Mesendoderm (in vitro differentiated cells): ENCODE data around the gene PCDHGB1. TPM values are rescaled to one million over a fixed set of nuclear protein-coding genes. Genes with fewer than 3 reads are reported as not detected.
"Not testable (repeated sequence)": the region's sequence is repeated elsewhere in the genome, so short reads cannot be mapped to it uniquely, and the experiment has no call there.

ENCODE experiments used
- DNase-seq: peaks from one replicate; pipeline ENCODE4 v3.0.0; 2013
- H2AK5ac ChIP-seq: 2 replicates; pipeline ENCODE4 v1.6.1; 2013; ENCODE audit warnings: low read length, inconsistent platforms
- H2BK120ac ChIP-seq: 2 replicates; pipeline ENCODE4 v1.6.1; 2013; ENCODE audit warnings: low read depth, mild to moderate bottlenecking, low read length, moderate library complexity, mixed read lengths
- H2BK15ac ChIP-seq: replicated peaks from 2 replicates; pipeline ENCODE4 v1.6.1; 2013; ENCODE audit warnings: low read depth, mild to moderate bottlenecking, moderate library complexity
- H2BK5ac ChIP-seq: 2 replicates; pipeline ENCODE4 v1.6.1; 2013; ENCODE audit warnings: low read length, inconsistent platforms
- H3K18ac ChIP-seq: 2 replicates; pipeline ENCODE4 v1.6.1; 2013; ENCODE audit warnings: mild to moderate bottlenecking, low read length, mixed read lengths
- H3K23ac ChIP-seq: one replicate; pipeline ENCODE4 v1.6.1; 2013; ENCODE audit warnings: low read length
- H3K27ac ChIP-seq: 2 replicates; pipeline ENCODE4 v1.5.1; 2013; ENCODE audit warnings: low read depth, mild to moderate bottlenecking, inconsistent platforms, low read length, moderate library complexity
- H3K27me3 ChIP-seq: 2 replicates; pipeline ENCODE4 v1.6.1; 2013; ENCODE audit warnings: low read length, control low read depth, mild to moderate bottlenecking, inconsistent platforms; ENCODE audit not compliant: insufficient read depth, poor library complexity
- H3K36me3 ChIP-seq: 2 replicates; pipeline ENCODE4 v1.6.1; 2013; ENCODE audit warnings: low read length, inconsistent platforms; ENCODE audit not compliant: control insufficient read depth, insufficient read depth
- H3K4ac ChIP-seq: one replicate; pipeline ENCODE4 v1.6.1; 2013; ENCODE audit warnings: low read depth, mild to moderate bottlenecking, low read length, moderate library complexity
- H3K4me1 ChIP-seq: 2 replicates; pipeline ENCODE4 v1.6.1; 2013; ENCODE audit warnings: low read depth, low read length, inconsistent platforms; ENCODE audit not compliant: control insufficient read depth
- H3K4me2 ChIP-seq: 2 replicates; pipeline ENCODE4 v1.6.1; 2013; ENCODE audit warnings: low read length
- H3K4me3 ChIP-seq: 2 replicates; pipeline ENCODE4 v1.5.1; 2013; ENCODE audit warnings: mild to moderate bottlenecking, low read length
- H3K56ac ChIP-seq: one replicate; pipeline ENCODE4 v1.6.1; 2013; ENCODE audit warnings: low read length
- H3K79me1 ChIP-seq: 2 replicates; pipeline ENCODE4 v1.6.1; 2013; ENCODE audit warnings: low read length, inconsistent platforms
- H3K79me2 ChIP-seq: 2 replicates; pipeline ENCODE4 v1.6.1; 2013; ENCODE audit warnings: mild to moderate bottlenecking, low read length; ENCODE audit not compliant: control insufficient read depth, insufficient read depth
- H3K9ac ChIP-seq: 2 replicates; pipeline ENCODE4 v1.6.1; 2013; ENCODE audit warnings: low read length, inconsistent platforms
- H4K5ac ChIP-seq: one replicate; pipeline ENCODE4 v1.6.1; 2013; ENCODE audit warnings: low read length
- H4K8ac ChIP-seq: one replicate; pipeline ENCODE4 v1.6.1; 2013; ENCODE audit warnings: low read depth, mild to moderate bottlenecking, control low read depth, low read length, moderate library complexity
- WGBS: extraction: QIAGEN DNeasy Blood & Tissue Kit; methylation state at CpG from one replicate; pipeline ENCODE4 v1.1.7; 2013; ENCODE audit warnings: low lambda C conversion rate, missing lambda C conversion rate; ENCODE audit not compliant: insufficient coverage; ENCODE audit errors: extremely low coverage; 5-methylcytosine and 5-hydroxymethylcytosine counted together
- polyA plus RNA-seq, 2 experiments: library from polyadenylated mRNA; stranded (reverse); fragments of 200-250 nt; gene quantifications; one replicate each; pipeline ENCODE4 v1.2.3, GENCODE V29; 2013

Gene PCDHGB1
- 1.1 TPM for polyA plus RNA-seq (2013, experiment 1 of 2)
- 1.1 TPM for polyA plus RNA-seq (2013, experiment 2 of 2)

GRCh38 chr5:141349917-141350619, at the start of gene PCDHGB1:
Gene PCDHGB1 (plus strand): TSS chr5:141350099. CDS start chr5:141350261, 162 bp downstream.
- 100% methylated on average over 6 of the region's 29 CpGs for WGBS
- no peak within 1 kb of the TSS for H3K4me3 ChIP-seq

DNA sequence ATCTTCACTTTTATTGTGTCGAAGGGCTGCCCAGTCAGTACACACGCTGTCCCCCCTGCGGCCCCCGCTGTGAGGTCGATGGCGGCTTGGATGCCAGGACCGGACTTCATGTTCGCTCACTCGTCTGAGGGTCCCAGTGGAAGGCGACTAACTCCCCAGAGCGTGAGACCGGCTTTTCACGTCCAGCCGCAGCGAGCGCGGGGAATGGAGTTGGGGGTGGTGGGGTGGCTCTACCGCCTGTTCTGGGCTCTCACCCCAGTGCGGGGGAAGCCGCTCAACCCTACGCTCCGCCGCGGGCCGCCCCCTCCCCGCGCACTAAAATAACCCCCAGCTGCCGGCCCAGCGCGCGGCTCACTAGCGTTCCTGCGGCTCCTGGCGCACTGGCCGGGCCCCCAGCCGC, 46.1 kb upstream of the PCDHGB1 start, which contains the start of gene SLC25A2:
Gene SLC25A2, minus strand, starts transcription at position 294 of the 400 bp plus-strand sequence. Its CDS starts 184 bp downstream, at position 110.
- H3K4ac ChIP-seq, result no peak within 1 kb of the TSS
- H3K27me3 ChIP-seq, result no peaks in the 10 kb centered on the region
- WGBS, result no CpG with 5 or more reads among the region's 36 CpGs
- H2BK15ac ChIP-seq, result no peak within 1 kb of the TSS
- H3K4me1 ChIP-seq, result no peaks in the 10 kb centered on the region
- no peaks in the 10 kb centered on the region for H3K79me1 ChIP-seq
- H3K23ac ChIP-seq, result no peak within 1 kb of the TSS
- H2BK120ac ChIP-seq, result no peak within 1 kb of the TSS
- H4K8ac ChIP-seq, result no peak within 1 kb of the TSS
- H4K5ac ChIP-seq, result no peak within 1 kb of the TSS
- H3K4me2 ChIP-seq, result no peak within 1 kb of the TSS
- H3K18ac ChIP-seq, result no peak within 1 kb of the TSS
- no peaks in the 10 kb centered on the region for H3K36me3 ChIP-seq
- H3K27ac ChIP-seq, result no peak within 1 kb of the TSS
- DNase-seq, result no peak
- H3K79me2 ChIP-seq, result no peaks in the 10 kb centered on the region
- H3K4me3 ChIP-seq, result no peak within 1 kb of the TSS
- no peak within 1 kb of the TSS for H2AK5ac ChIP-seq
- H3K56ac ChIP-seq, result no peak within 1 kb of the TSS
- H3K9ac ChIP-seq, result no peak within 1 kb of the TSS
- no peak within 1 kb of the TSS for H2BK5ac ChIP-seq

More at GRCh38 chr5:141349917-141350619, at the start of gene PCDHGB1:
- no peak within 1 kb of the TSS for H3K27ac ChIP-seq
- no peak within 1 kb of the TSS for H3K4ac ChIP-seq
- H3K27me3 ChIP-seq, result no peaks in the 10 kb centered on the region
- H3K79me1 ChIP-seq, result no peaks in the 10 kb centered on the region
- no peak within 1 kb of the TSS for H4K5ac ChIP-seq
- no peak within 1 kb of the TSS for H2BK5ac ChIP-seq
- H3K4me2 ChIP-seq, result no peak within 1 kb of the TSS
- H3K18ac ChIP-seq, result no peak within 1 kb of the TSS
- H3K4me1 ChIP-seq, result no peaks in the 10 kb centered on the region
- H3K79me2 ChIP-seq, result no peaks in the 10 kb centered on the region
- no peak within 1 kb of the TSS for H2AK5ac ChIP-seq
- no peak within 1 kb of the TSS for H2BK15ac ChIP-seq
- no peak within 1 kb of the TSS for H2BK120ac ChIP-seq
- H3K23ac ChIP-seq, result no peak within 1 kb of the TSS
- H4K8ac ChIP-seq, result no peak within 1 kb of the TSS
- peak within 1 kb of the TSS; percentile 17 for H3K56ac ChIP-seq
- no peaks in the 10 kb centered on the region for H3K36me3 ChIP-seq
- DNase-seq, result peak; percentile 85
- H3K9ac ChIP-seq, result no peak within 1 kb of the TSS

DNA sequence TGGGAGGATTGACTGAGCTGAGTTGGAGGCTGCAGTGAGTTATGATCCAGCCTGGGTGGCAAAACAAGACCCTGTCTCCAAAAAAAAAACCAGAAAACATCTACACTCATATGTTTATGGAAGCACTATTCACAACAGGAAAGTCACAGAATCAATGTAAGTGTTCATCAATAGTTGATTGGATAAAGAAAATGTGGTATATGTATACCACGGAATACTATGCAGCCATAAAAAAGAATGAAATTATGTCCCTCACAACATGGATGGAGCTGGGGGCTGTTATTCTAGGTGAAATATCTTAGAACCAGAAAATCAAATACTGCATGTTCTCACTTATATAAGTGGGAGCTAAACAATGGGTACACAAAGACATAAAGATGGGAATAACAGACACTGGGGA, 43.3 kb upstream of the PCDHGB1 start:
- no peak overlapping the region for H3K18ac ChIP-seq
- H3K79me2 ChIP-seq, result no peaks in the 10 kb centered on the region
- no CpG with 5 or more reads among the region's 1 CpG for WGBS
- no peak for DNase-seq
- no peak overlapping the region for H4K5ac ChIP-seq
- no peak overlapping the region for H2BK120ac ChIP-seq
- H2BK15ac ChIP-seq, result no peak overlapping the region
- no peak overlapping the region for H3K4me2 ChIP-seq
- no peak overlapping the region for H3K9ac ChIP-seq
- no peak overlapping the region for H2BK5ac ChIP-seq
- H4K8ac ChIP-seq, result no peak overlapping the region
- H3K23ac ChIP-seq, result no peak overlapping the region
- no peaks in the 10 kb centered on the region for H3K36me3 ChIP-seq
- H3K27ac ChIP-seq, result no peak overlapping the region
- no peaks in the 10 kb centered on the region for H3K79me1 ChIP-seq
- no peak overlapping the region for H2AK5ac ChIP-seq
- H3K4me3 ChIP-seq, result no peak overlapping the region
- H3K4ac ChIP-seq, result no peak overlapping the region
- no peaks in the 10 kb centered on the region for H3K4me1 ChIP-seq
- H3K27me3 ChIP-seq, result no peaks in the 10 kb centered on the region
- H3K56ac ChIP-seq, result no peak overlapping the region

- DNase-seq, result no peak
Measured at GRCh38 chr5:141313711-141314110, 36.2 kb upstream of the PCDHGB1 start.

DNA sequence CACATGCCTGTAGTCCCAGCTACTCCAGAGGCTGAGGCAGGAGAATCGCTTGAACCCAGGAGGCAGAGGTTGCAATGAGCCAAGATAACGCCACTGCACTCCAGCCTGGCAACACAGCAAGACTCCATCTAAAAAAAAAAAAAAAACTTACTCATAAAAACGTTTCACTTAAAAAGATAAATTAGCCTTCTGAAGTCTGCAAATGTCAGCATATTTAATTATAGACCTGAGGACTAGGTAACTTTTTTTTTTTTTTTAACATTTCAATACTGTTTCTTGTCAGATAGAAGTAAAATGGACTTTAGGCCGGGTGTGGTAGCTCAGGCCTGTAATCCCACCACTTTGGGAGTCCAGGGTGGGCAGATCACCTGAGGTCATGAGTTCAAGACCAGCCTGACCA, 32.9 kb upstream of the PCDHGB1 start:
- not testable (repeated sequence) for H3K4me3 ChIP-seq, H3K79me1 ChIP-seq, H4K5ac ChIP-seq, H2BK120ac ChIP-seq, DNase-seq, H2AK5ac ChIP-seq, H4K8ac ChIP-seq, H2BK15ac ChIP-seq, H3K4me2 ChIP-seq, H3K23ac ChIP-seq, H3K4ac ChIP-seq, H3K4me1 ChIP-seq, H3K56ac ChIP-seq, H3K27ac ChIP-seq, H3K9ac ChIP-seq, H2BK5ac ChIP-seq, H3K36me3 ChIP-seq, H3K27me3 ChIP-seq, H3K18ac ChIP-seq
- H3K79me2 ChIP-seq, result peaks cover 19% of the 10 kb centered on the region
- no CpG with 5 or more reads among the region's 4 CpGs for WGBS

More at GRCh38 chr5:141313711-141314110, 36.2 kb upstream of the PCDHGB1 start:
- Histone ChIP-seq H2BK5ac (no peak overlapping the region), H2AK5ac (no peak overlapping the region), H3K4me1 (no peaks in the 10 kb centered on the region), H3K27me3 (no peaks in the 10 kb centered on the region), H3K27ac (no peak overlapping the region), H3K4me3 (no peak overlapping the region), H3K18ac (no peak overlapping the region), H2BK15ac (no peak overlapping the region), H3K4me2 (no peak overlapping the region), H4K5ac (no peak overlapping the region), H3K56ac (no peak overlapping the region), H3K23ac (no peak overlapping the region), H4K8ac (no peak overlapping the region), H3K79me2 (peaks cover 6% of the 10 kb centered on the region), H3K79me1 (no peaks in the 10 kb centered on the region), H3K9ac (no peak overlapping the region), H2BK120ac (no peak overlapping the region), H3K4ac (no peak overlapping the region), H3K36me3 (no peaks in the 10 kb centered on the region)

- Histone ChIP-seq H2AK5ac (no peak overlapping the region), H4K8ac (no peak overlapping the region), H2BK120ac (no peak overlapping the region), H2BK15ac (no peak overlapping the region), H4K5ac (no peak overlapping the region), H3K18ac (no peak overlapping the region), H3K4ac (no peak overlapping the region), H3K27me3 (no peaks in the 10 kb centered on the region), H3K27ac (no peak overlapping the region), H3K56ac (no peak overlapping the region), H3K23ac (no peak overlapping the region), H3K9ac (no peak overlapping the region), H3K79me1 (peaks cover 10% of the 10 kb centered on the region), H3K4me1 (no peaks in the 10 kb centered on the region), H3K4me2 (peak overlapping the region; percentile 86), H2BK5ac (no peak overlapping the region), H3K36me3 (peaks cover 4% of the 10 kb centered on the region), H3K4me3 (peak overlapping the region; percentile 80), H3K79me2 (peaks cover 19% of the 10 kb centered on the region)
- peak; percentile 54 for DNase-seq
- WGBS, result no CpG with 5 or more reads among the region's 6 CpGs
Measured at GRCh38 chr5:141319202-141319601, 30.7 kb upstream of the PCDHGB1 start.
